ENCODE data around the gene TTC23. TPM values are rescaled to one million over a fixed set of nuclear protein-coding genes. Genes with fewer than 3 reads are reported as not detected.

Gene TTC23
- total RNA-seq, 1 donor from 2014 or later = 2.7 TPM

- intact Hi-C loops (cut with micrococcal nuclease) = no loop called here
- no peak for ATAC-seq (ENCODE audit: low read depth)
- no peak overlapping the region for H3K27ac Mint-ChIP-seq
- no peaks in the 10 kb centered on the region for H3K27me3 Mint-ChIP-seq
- H3K36me3 Mint-ChIP-seq (ENCODE audit: low read depth) = no peaks in the 10 kb centered on the region
- H3K9me3 Mint-ChIP-seq = no peaks in the 10 kb centered on the region
- H3K4me1 Mint-ChIP-seq = no peaks in the 10 kb centered on the region
- DNase-seq = no peak
- TF ChIP-seq CTCF (IDR thresholded peaks at IDR 0.05) = no peak
- ChIA-PET CTCF (no interaction called here), POLR2A (no interaction called here)
- no peak overlapping the region for H3K4me3 Mint-ChIP-seq
Observed at GRCh38 chr15:99158626-99159412, 90.6 kb downstream of the TTC23 start.

GRCh38 chr15:99157456-99157855 is 91.9 kb downstream of the TTC23 start:
- Mint-ChIP-seq H3K4me1 (no peaks in the 10 kb centered on the region), H3K36me3 (ENCODE audit: low read depth) (no peaks in the 10 kb centered on the region), H3K27me3 (no peaks in the 10 kb centered on the region), H3K27ac (no peak overlapping the region), H3K4me3 (no peak overlapping the region), H3K9me3 (no peaks in the 10 kb centered on the region)
- CTCF ChIA-PET = no interaction called here
- POLR2A ChIA-PET = no interaction called here
- intact Hi-C loops (cut with micrococcal nuclease) = no loop called here
- no peak for TF ChIP-seq CTCF (IDR thresholded peaks at IDR 0.05)
- no peak for ATAC-seq (ENCODE audit: low read depth)
- no peak for DNase-seq

GRCh38 chr15:99155961-99156443 is 93.4 kb downstream of the TTC23 start:
- Mint-ChIP-seq H3K36me3 (ENCODE audit: low read depth) (no peaks in the 10 kb centered on the region), H3K4me1 (no peaks in the 10 kb centered on the region), H3K9me3 (no peaks in the 10 kb centered on the region), H3K27ac (no peak overlapping the region), H3K27me3 (no peaks in the 10 kb centered on the region), H3K4me3 (no peak overlapping the region)
- ChIA-PET CTCF (no interaction called here), POLR2A (no interaction called here)
- TF ChIP-seq CTCF (IDR thresholded peaks at IDR 0.05) = no peak
- ATAC-seq (ENCODE audit: low read depth) (no peak), DNase-seq (no peak)
- intact Hi-C loops (cut with micrococcal nuclease) = no loop called here

- TF ChIP-seq CTCF (IDR thresholded peaks at IDR 0.05) = no peak
- no peaks in the 10 kb centered on the region for H3K9me3 Mint-ChIP-seq
- intact Hi-C loops (cut with micrococcal nuclease) = no loop called here
Observed at GRCh38 chr15:99154271-99154670, 95.1 kb downstream of the TTC23 start.

GRCh38 chr15:99153026-99153535 is 96.3 kb downstream of the TTC23 start:
- intact Hi-C loops (cut with micrococcal nuclease) = no loop called here
- ATAC-seq (ENCODE audit: low read depth) = no peak
- H3K4me3 Mint-ChIP-seq = no peak overlapping the region
- ChIA-PET CTCF (no interaction called here), POLR2A (no interaction called here)
- H3K36me3 Mint-ChIP-seq (ENCODE audit: low read depth) = no peaks in the 10 kb centered on the region
- no peak for TF ChIP-seq CTCF (IDR thresholded peaks at IDR 0.05)
- no peaks in the 10 kb centered on the region for H3K9me3 Mint-ChIP-seq
- no peaks in the 10 kb centered on the region for H3K27me3 Mint-ChIP-seq
- H3K27ac Mint-ChIP-seq = no peak overlapping the region
- H3K4me1 Mint-ChIP-seq = no peaks in the 10 kb centered on the region
- DNase-seq = no peak

More at GRCh38 chr15:99154271-99154670, 95.1 kb downstream of the TTC23 start:
- Mint-ChIP-seq H3K27ac (no peak overlapping the region), H3K4me1 (no peaks in the 10 kb centered on the region), H3K4me3 (no peak overlapping the region), H3K36me3 (ENCODE audit: low read depth) (no peaks in the 10 kb centered on the region), H3K27me3 (no peaks in the 10 kb centered on the region)
- CTCF ChIA-PET = no interaction called here
- ATAC-seq (ENCODE audit: low read depth) (no peak), DNase-seq (no peak)
- POLR2A ChIA-PET = no interaction called here
